Mononuclear cell (primary cell): ENCODE data around the gene ANKRD40. TPM values are rescaled to one million over a fixed set of nuclear protein-coding genes. Genes with fewer than 3 reads are reported as not detected.

ENCODE experiments used
- H3K27me3 ChIP-seq: 2 replicates; pipeline ENCODE4 v1.6.0; 2011; ENCODE audit warnings: low read length, control low read depth; ENCODE audit not compliant: insufficient read depth
- H3K4me1 ChIP-seq: 2 replicates; pipeline ENCODE4 v1.5.1; 2011; ENCODE audit warnings: mild to moderate bottlenecking, low read length, control low read depth; ENCODE audit not compliant: insufficient read depth
- H3K4me3 ChIP-seq: 2 replicates; pipeline ENCODE4 v1.5.1; 2011; ENCODE audit warnings: mild to moderate bottlenecking, low read length, moderate library complexity
- H3K9me3 ChIP-seq: 2 replicates; pipeline ENCODE4 v1.5.1; 2011; ENCODE audit warnings: low read depth, mild to moderate bottlenecking, control low read depth, low read length
- total RNA-seq: library from RNA; depleted of rRNA; stranded (reverse); fragments of >200 nt; gene quantifications from one replicate; pipeline ENCODE4 v1.2.3, GENCODE V29; 2012

ANKRD40 gene
- total RNA-seq, 1 donor = 22.5 TPM

DNA sequence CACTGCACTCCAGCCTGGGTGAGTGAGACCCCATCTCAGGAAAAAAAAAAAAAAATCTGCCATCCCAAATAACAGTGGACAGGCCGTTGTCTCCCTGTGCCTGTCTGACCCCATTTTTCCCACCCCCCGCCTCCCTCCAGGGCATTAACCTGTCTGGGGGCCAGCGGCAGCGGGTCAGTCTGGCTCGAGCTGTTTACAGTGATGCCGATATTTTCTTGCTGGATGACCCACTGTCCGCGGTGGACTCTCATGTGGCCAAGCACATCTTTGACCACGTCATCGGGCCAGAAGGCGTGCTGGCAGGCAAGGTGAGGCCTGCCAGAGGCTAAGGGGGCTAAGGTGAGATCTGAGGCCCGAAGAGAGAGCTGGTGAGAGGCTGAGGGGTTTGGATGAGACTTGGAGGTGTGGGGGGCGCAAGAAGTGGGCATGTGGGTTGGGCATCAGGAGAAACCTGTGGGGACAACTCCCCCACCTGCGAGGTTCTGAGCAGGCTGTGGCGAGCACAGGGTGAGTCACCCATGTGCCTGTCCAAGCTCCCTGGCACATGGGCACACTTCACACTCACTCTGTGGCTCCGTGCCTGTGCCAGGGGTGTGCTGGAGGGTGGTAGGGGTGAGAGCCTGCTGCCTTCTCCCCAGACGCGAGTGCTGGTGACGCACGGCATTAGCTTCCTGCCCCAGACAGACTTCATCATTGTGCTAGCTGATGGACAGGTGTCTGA is 34.7 kb downstream of the ANKRD40 start:
- Histone ChIP-seq H3K4me3 (no peak overlapping the region), H3K4me1 (no peaks in the 10 kb centered on the region), H3K9me3 (no peaks in the 10 kb centered on the region), H3K27me3 (no peaks in the 10 kb centered on the region)

GRCh38 chr17:50672071-50672470 is 35.6 kb downstream of the ANKRD40 start:
- Histone ChIP-seq H3K27me3 (no peaks in the 10 kb centered on the region), H3K4me3 (no peak overlapping the region), H3K9me3 (no peaks in the 10 kb centered on the region)

GRCh38 chr17:50668838-50669581 is 38.7 kb downstream of the ANKRD40 start:
- no peaks in the 10 kb centered on the region for H3K4me1 ChIP-seq
- H3K27me3 ChIP-seq = no peaks in the 10 kb centered on the region
- H3K9me3 ChIP-seq = no peaks in the 10 kb centered on the region
- no peak overlapping the region for H3K4me3 ChIP-seq

More at GRCh38 chr17:50672071-50672470, 35.6 kb downstream of the ANKRD40 start:
- no peaks in the 10 kb centered on the region for H3K4me1 ChIP-seq

DNA sequence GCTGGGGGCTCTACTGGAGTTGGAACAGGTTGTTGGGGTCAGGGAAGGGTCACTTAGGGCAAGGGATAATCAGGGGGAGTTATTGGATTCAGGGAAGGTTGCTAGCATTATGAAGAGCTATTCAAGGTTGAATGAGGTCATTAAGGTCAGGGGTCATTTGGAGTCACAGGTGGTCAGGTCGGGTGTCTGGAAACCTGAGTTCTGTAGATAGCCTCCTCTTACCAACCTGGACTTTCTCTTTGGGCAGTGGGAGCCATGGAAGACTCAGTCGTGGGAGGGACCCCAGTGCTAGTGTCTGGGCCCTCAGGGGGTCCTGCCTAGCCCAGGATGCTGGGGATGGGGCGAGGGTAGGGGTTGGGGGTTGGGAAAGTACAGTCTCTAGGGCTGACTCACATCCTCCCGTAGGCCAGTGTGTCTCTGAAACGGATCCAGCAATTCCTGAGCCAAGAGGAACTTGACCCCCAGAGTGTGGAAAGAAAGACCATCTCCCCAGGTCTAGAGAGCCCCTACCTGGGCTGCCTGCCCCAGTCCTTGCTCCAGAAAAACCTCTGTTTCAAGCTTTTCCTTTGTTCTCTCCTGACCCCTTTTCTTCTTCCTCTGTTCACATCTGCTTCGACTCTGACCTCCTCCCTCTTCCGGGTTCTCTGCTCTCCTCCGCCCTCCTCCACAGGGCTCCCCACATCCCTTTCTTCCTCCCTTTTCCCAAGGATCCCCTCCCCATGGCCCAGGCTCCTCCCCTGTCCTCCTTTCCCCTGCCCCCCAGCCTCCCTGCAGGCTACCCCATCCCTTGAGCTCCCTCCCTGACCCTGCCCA is 39.5 kb downstream of the ANKRD40 start:
- H3K27me3 ChIP-seq = no peaks in the 10 kb centered on the region
- no peaks in the 10 kb centered on the region for H3K4me1 ChIP-seq
- H3K9me3 ChIP-seq = no peaks in the 10 kb centered on the region
- H3K4me3 ChIP-seq = no peak overlapping the region

- H3K27me3 ChIP-seq = no peaks in the 10 kb centered on the region
- H3K4me3 ChIP-seq = no peak overlapping the region
- H3K4me1 ChIP-seq = peaks cover 2% of the 10 kb centered on the region
- no peaks in the 10 kb centered on the region for H3K9me3 ChIP-seq
Measured at GRCh38 chr17:50667259-50668024, 40.3 kb downstream of the ANKRD40 start.

DNA sequence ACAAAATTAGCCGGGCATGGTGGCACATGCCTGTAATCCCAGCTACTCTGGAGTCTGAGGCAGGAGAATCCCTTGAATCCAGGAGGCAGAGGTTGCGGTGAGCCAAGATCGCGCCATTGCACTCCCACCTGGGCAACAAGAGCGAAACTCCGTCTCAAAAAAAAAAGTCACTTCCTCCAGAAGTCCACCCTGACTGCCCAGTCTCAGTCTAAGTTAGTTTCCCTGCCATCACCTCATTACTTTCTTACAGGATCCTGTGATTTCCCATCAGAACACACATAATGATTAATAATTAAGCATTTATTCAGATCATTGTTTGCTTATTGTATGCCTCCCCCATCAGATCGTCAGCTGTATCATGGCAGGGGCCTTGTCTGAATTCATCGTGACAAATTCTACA is 41.4 kb downstream of the ANKRD40 start:
- no peaks in the 10 kb centered on the region for H3K27me3 ChIP-seq
- no peak overlapping the region for H3K4me3 ChIP-seq
- peaks cover 14% of the 10 kb centered on the region for H3K4me1 ChIP-seq
- H3K9me3 ChIP-seq = no peaks in the 10 kb centered on the region

GRCh38 chr17:50665838-50666237 is 41.9 kb downstream of the ANKRD40 start:
- Histone ChIP-seq H3K4me3 (no peak overlapping the region), H3K9me3 (no peaks in the 10 kb centered on the region), H3K27me3 (no peaks in the 10 kb centered on the region), H3K4me1 (peaks cover 18% of the 10 kb centered on the region)

DNA sequence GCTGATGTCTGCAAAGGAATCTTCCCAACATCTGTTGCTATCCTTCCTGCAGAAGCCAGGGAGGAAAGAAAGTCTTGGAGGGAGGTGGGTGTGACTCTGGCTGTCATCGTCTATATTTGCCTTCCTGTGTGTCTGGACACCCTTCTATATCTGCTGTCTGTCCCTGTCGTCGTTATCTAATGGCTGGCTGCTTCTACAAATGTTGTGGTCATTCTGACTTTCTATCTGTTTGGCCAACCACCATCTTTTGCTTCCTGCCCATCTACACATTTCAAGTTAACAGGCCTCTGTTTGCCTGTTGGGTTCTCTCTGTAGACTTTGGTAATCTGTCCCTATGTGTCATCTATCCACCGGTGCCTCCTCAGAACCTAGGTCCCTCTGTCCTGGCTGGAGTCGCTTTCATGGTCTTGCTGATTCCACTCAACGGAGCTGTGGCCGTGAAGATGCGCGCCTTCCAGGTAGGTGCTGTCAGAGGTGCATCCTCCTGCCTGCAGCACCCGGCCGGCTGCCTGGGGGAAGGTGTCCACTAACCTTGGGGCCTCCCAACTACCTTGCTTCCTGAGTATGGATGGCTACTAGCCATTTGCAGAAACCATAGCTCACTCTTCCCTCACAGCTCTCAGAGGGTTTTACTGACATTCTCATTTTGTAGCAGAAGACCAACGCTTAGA is 42.8 kb downstream of the ANKRD40 start:
- H3K9me3 ChIP-seq = no peaks in the 10 kb centered on the region
- peaks cover 28% of the 10 kb centered on the region for H3K4me1 ChIP-seq
- H3K4me3 ChIP-seq = no peak overlapping the region
- no peaks in the 10 kb centered on the region for H3K27me3 ChIP-seq

DNA sequence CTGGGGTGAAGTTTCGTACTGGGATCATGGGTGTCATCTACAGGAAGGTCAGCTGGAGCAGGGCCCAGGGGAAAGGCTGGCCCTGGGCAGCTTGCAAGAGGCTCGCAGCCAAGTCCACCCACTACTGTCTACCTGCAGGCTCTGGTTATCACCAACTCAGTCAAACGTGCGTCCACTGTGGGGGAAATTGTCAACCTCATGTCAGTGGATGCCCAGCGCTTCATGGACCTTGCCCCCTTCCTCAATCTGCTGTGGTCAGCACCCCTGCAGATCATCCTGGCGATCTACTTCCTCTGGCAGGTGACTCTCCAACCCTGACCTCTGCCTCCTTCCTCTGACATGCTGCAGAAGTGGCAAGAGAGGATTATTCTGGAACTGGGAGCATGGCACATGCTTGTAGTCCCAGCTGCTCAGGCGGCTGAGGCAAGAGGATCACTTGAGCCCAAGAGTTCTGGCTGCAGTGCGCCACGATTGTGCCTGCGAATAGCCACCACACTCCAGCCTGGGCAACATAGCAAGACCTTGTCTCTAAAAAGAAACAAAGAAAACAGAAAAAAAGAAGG is 43.8 kb downstream of the ANKRD40 start:
- H3K9me3 ChIP-seq = no peaks in the 10 kb centered on the region
- no peak overlapping the region for H3K4me3 ChIP-seq
- no peaks in the 10 kb centered on the region for H3K27me3 ChIP-seq
- H3K4me1 ChIP-seq = peaks cover 30% of the 10 kb centered on the region

GRCh38 chr17:50662632-50663225 is 45.0 kb downstream of the ANKRD40 start:
- H3K4me1 ChIP-seq = peaks cover 30% of the 10 kb centered on the region
- H3K4me3 ChIP-seq = no peak overlapping the region
- H3K27me3 ChIP-seq = no peaks in the 10 kb centered on the region
- H3K9me3 ChIP-seq = no peaks in the 10 kb centered on the region

- peaks cover 30% of the 10 kb centered on the region for H3K4me1 ChIP-seq
- no peaks in the 10 kb centered on the region for H3K27me3 ChIP-seq
- H3K4me3 ChIP-seq = no peak overlapping the region
- no peaks in the 10 kb centered on the region for H3K9me3 ChIP-seq
Measured at GRCh38 chr17:50661795-50662391, 45.8 kb downstream of the ANKRD40 start.

DNA sequence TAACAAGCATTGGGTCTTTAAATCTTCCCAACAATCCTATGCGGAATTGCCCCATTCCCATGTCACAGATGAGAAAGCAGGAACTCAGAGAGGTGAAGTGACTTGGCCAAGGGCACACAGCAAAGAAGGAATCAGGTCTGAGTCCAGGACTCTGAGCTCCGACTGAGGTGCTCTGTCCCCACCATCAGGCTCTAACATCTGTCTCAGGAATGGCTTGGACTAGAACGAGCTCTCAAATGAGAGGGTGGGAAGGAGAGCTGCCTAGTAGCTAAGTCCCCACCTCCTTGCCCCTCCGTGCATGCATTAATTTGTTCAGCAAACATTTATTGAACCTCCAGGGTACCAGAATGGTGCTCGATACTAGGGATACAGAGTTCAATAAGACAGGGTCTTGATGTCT is 46.4 kb downstream of the ANKRD40 start:
- no peaks in the 10 kb centered on the region for H3K27me3 ChIP-seq

GRCh38 chr17:50660887-50661345 is 46.8 kb downstream of the ANKRD40 start:
- Histone ChIP-seq H3K9me3 (no peaks in the 10 kb centered on the region), H3K4me3 (no peak overlapping the region), H3K27me3 (no peaks in the 10 kb centered on the region)

More for the DNA sequence above, 46.4 kb downstream of the ANKRD40 start:
- H3K4me3 ChIP-seq = no peak overlapping the region
- H3K9me3 ChIP-seq = no peaks in the 10 kb centered on the region
- peaks cover 30% of the 10 kb centered on the region for H3K4me1 ChIP-seq

More at GRCh38 chr17:50660887-50661345, 46.8 kb downstream of the ANKRD40 start:
- H3K4me1 ChIP-seq = peaks cover 30% of the 10 kb centered on the region
